Muscle of leg (tissue), 11 donors: ENCODE results near the gene TRIM44. TPM values are rescaled to one million over a fixed set of nuclear protein-coding genes. Genes with fewer than 3 reads are reported as not detected.

Source experiments
- DNase-seq: peaks from one replicate; pipeline ENCODE4 v3.0.0; 2013
- H3K27ac ChIP-seq: one replicate; pipeline ENCODE4 v1.5.1; 2013; ENCODE audit warnings: mild to moderate bottlenecking, low read length, control low read depth
- H3K27me3 ChIP-seq: one replicate; pipeline ENCODE4 v1.6.1; 2013; ENCODE audit warnings: low read length; ENCODE audit not compliant: control insufficient read depth, insufficient read depth
- H3K36me3 ChIP-seq: one replicate; pipeline ENCODE4 v1.6.1; 2013; ENCODE audit warnings: low read length; ENCODE audit not compliant: control insufficient read depth, insufficient read depth
- H3K4me1 ChIP-seq: one replicate; pipeline ENCODE4 v1.6.1; 2013; ENCODE audit warnings: low read length; ENCODE audit not compliant: control insufficient read depth, insufficient read depth
- H3K4me3 ChIP-seq: one replicate; pipeline ENCODE4 v1.5.1; 2013; ENCODE audit warnings: low read length, control low read depth
- H3K9me3 ChIP-seq: replicated peaks from 2 replicates; pipeline ENCODE4 v1.6.1; 2013; ENCODE audit warnings: low read depth, low read length; ENCODE audit not compliant: control insufficient read depth
- WGBS: methylation state at CpG from one replicate; pipeline ENCODE4 v1.1.5; 2013; ENCODE audit warnings: missing lambda C conversion rate; ENCODE audit not compliant: insufficient coverage; 5-methylcytosine and 5-hydroxymethylcytosine counted together
- polyA plus RNA-seq, 8 donors: library from polyadenylated mRNA; unstranded; fragments of 120-200 nt; gene quantifications; one replicate each; pipeline versions ENCODE4 v1.2.1 to v1.2.3, GENCODE V29; 2013; ENCODE audit warnings: inconsistent platforms in 1 of 8, low replicate concordance in 1 of 8; ENCODE audit not compliant: insufficient read length in 8 of 8, insufficient read depth in 1 of 8
- total RNA-seq: library from RNA; stranded (reverse); fragments of 120-200 nt; gene quantifications from one replicate; pipeline ENCODE4 v1.2.4, GENCODE V29; 2013

TRIM44 gene
- total and polyA plus RNA-seq, 9 donors = 20.0 to 50.2 (median 37.3) TPM

DNA sequence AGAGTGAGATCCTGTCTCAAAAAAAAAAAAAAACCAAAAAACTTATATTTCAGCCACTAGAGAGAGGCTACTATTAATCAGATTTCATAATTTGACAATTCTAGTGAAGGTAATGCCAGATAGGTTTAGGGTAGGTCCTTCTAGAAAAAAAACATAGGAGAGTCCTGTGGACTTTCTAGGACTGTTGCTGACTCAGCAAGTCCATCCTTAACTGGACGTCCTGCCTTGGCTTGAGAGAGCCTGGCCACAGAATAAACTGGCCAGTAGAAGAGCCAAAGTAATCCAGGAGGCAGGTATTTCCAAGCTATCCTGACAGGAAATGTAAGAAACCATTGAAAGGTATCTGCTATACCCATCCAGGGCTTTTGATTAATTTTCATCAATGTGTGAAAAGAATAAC lies 64.6 kb downstream of the TRIM44 start:
- Histone ChIP-seq H3K4me1 (no peaks in the 10 kb centered on the region), H3K4me3 (no peak overlapping the region), H3K27ac (no peak overlapping the region), H3K27me3 (no peaks in the 10 kb centered on the region), H3K9me3 (peaks cover 12% of the 10 kb centered on the region), H3K36me3 (peaks cover 20% of the 10 kb centered on the region)
- no peak for DNase-seq
- 71% methylated on average over 1 of the region's 1 CpG for WGBS

DNA sequence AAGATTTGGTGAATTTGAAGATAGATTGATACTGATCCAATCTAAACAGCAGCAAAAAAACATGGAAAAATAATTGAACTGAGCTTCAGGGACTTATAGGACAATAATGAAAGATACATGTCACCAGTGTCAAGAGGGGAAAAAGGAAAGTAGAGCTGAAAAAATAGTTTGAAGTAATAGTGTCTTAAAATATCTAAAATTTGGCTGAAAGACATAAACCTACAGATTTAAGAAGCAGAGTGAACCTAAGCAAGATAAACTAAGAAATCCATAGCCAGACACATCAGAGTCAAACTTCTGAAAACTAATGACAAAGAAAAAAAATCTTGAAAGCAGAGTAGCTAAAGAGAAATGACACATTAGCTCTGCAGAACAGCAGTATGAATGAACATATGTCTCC lies 67.7 kb downstream of the TRIM44 start:
- Histone ChIP-seq H3K27ac (no peak overlapping the region), H3K4me3 (no peak overlapping the region), H3K27me3 (no peaks in the 10 kb centered on the region), H3K4me1 (no peaks in the 10 kb centered on the region), H3K9me3 (peaks cover 12% of the 10 kb centered on the region), H3K36me3 (peaks cover 20% of the 10 kb centered on the region)
- DNase-seq = no peak

DNA sequence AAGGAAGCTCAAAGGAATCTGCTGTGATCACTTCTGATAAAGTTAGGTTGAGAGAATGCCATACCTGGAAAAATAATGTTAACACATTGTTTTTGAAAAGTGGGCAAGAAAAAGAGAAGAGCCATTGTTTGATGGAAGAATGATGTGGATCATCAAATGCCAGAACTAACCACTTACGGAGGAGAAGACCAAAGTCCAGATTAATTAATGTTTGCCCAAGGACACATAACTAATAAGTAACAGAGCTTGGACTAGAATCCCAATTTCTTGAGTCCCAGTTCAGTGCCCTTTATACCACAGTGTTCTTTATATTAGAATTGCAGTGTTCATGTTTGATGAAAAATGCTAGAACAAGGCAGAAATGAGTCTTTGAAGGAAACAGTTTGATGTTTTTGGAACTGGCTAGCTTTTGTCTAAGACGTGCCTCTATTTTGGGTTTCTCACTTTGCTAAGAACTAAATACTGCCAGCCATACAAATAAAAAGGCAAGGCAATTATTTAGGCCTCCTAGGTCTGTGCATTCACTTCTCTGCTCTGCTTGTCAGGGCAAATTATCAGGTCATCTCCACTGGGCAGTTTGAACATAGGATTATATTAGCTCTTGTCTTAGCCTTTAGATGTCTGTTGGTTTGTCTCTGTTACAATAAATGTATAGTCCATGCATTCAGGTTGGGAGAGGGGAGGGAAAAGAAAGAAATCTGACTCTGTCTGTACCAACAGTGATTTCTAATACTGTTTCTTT lies 72.3 kb downstream of the TRIM44 start:
- no CpG with 5 or more reads among the region's 2 CpGs for WGBS
- Histone ChIP-seq H3K4me1 (no peaks in the 10 kb centered on the region), H3K4me3 (no peak overlapping the region), H3K27me3 (no peaks in the 10 kb centered on the region), H3K27ac (no peak overlapping the region), H3K36me3 (peaks cover 18% of the 10 kb centered on the region), H3K9me3 (peaks cover 7% of the 10 kb centered on the region)
- no peak for DNase-seq

DNA sequence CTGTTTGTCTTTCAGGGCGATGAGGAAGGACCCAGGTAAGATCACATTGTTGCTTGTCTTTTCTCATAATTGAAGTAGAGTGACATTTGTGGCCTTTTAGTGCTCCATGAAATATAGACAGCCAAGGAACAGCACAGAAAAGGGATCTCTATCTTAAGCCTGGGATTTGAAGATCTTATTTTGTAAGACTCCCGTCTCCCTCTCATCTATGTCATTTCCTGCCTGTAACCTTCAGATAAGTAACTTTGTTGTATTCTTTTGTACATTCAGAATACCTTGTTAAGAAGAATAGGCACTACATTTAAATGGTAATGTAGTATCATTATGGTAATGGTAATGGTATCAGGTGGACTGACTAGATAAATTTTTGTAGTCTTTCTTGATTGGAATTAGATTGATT lies 72.8 kb downstream of the TRIM44 start:
- H3K4me3 ChIP-seq = no peak overlapping the region
- no peak for DNase-seq
- H3K4me1 ChIP-seq = no peaks in the 10 kb centered on the region
- H3K27me3 ChIP-seq = no peaks in the 10 kb centered on the region
- H3K27ac ChIP-seq = no peak overlapping the region
- WGBS = no CpG with 5 or more reads among the region's 2 CpGs
- peaks cover 3% of the 10 kb centered on the region for H3K9me3 ChIP-seq
- peaks cover 18% of the 10 kb centered on the region for H3K36me3 ChIP-seq

DNA sequence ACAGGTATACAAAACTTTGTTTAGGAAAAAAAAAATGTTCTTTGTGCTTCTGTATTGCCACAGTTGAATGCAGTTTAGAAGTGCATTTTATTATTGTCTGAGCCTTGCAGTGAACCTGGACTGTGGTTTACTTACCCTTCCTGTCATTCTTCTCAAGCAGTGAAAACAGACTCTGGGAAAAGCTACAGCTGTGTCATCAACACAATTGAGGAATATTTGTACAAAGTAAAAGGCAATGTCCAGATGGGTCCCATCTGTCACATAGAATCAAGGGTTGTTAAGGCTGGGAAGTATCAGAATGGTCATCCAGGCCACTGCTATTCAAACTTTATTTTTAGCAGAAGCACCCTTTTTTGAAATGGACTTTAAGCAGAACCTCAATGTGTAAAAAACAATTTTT lies 73.3 kb downstream of the TRIM44 start:
- Histone ChIP-seq H3K27me3 (no peaks in the 10 kb centered on the region), H3K27ac (no peak overlapping the region), H3K36me3 (peaks cover 18% of the 10 kb centered on the region), H3K9me3 (peaks cover 1% of the 10 kb centered on the region), H3K4me1 (no peaks in the 10 kb centered on the region), H3K4me3 (no peak overlapping the region)
- no peak for DNase-seq

DNA sequence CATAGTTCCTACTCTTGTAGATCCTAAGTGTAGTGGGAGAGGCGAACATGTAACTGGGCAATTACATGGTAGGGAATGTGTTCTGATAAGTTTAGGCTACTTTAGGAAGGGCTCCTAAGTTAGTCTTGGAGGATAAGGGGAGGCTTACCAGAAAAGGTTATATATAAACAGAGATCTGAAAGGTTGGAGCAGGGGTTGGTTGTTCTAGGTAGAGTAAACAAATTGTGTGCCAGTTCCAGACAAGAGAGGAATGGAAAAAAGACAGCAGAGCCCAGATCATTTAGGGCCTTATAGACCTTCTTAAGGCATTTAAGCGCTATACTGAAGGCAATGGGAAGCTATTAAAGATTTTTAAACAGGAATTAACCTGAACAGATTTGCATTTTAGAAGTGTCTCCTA lies 74.4 kb downstream of the TRIM44 start:
- Histone ChIP-seq H3K4me1 (no peaks in the 10 kb centered on the region), H3K36me3 (peaks cover 18% of the 10 kb centered on the region), H3K27ac (no peak overlapping the region), H3K27me3 (no peaks in the 10 kb centered on the region), H3K4me3 (no peak overlapping the region), H3K9me3 (no peaks in the 10 kb centered on the region)
- no peak for DNase-seq
- 100% methylated on average over 1 of the region's 2 CpGs for WGBS

DNA sequence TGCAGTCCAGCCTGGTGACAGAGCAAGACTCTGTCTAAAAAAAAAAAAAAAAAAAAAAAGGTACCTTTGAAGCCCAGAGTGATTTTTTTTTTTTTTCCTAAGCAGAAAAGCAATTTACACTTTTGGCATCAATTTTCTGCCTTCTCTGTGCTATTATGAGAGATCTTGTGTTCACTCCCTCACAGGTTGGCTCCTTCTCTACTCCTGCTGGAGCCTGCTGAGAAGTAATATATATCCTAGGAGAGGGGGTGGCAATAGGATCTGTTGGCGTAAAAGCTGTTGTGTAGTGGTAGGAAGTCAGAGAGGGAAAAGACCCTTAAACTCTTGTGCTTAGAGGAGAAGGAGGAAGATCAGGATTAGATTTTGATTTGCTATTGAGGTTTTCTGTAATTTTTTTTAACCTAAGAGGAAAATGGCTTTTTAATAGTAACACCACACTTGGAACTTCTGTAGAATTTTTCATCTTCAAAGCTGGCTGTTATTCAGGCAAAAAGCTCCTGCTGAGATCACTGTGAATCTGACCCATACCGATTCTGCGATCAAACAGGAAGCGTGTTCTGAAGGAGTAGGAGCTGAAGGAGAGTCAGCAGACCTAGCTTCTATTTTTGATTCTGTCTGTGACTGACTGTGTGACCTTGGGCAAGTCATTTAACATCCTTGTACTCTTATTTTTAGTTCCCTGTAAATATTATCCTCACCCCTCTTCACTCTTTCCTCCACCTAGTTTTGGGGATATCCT lies 77.7 kb downstream of the TRIM44 start:
- H3K4me3 ChIP-seq = no peak overlapping the region
- H3K27ac ChIP-seq = no peak overlapping the region
- peaks cover 18% of the 10 kb centered on the region for H3K36me3 ChIP-seq
- no peak for DNase-seq
- H3K27me3 ChIP-seq = no peaks in the 10 kb centered on the region
- H3K4me1 ChIP-seq = no peaks in the 10 kb centered on the region
- H3K9me3 ChIP-seq = no peaks in the 10 kb centered on the region
- 82% methylated on average over 2 of the region's 4 CpGs for WGBS

DNA sequence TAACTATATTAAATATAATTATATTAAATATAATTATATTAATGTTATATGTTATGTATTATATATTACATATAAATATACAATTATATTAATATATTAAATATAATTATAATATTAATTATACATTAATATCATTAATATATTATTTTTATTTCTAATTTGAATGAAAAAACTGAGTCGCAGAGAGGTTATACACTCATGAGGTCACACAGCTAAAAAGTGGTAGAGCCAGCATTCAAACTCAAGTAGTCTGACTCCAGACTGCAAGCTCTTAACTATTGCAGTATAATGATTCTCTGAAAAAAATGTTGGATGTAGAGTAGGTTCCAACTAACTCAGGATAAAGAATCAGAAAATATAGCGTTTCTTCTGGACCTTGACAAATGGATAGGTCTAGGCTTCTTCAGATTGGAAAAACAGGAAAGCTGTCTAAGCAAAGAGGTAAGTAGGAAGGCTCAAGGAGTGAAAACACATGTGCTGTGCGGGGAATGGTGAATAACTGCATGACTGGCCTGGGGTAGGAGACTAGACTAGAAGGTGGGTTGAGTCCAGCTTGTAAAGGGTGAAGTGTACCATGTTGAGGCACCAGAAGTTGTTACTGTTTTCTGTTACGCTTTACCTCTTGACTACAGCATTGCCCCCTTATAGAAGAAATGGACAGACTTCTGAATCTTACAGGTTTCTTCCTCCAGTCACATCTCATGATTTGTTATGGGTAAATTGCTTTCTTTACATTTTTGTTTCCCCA lies 80.3 kb downstream of the TRIM44 start:
- no peak overlapping the region for H3K4me3 ChIP-seq
- H3K9me3 ChIP-seq = no peaks in the 10 kb centered on the region
- no peaks in the 10 kb centered on the region for H3K27me3 ChIP-seq
- H3K27ac ChIP-seq = no peak overlapping the region
- H3K4me1 ChIP-seq = no peaks in the 10 kb centered on the region
- H3K36me3 ChIP-seq = peaks cover 10% of the 10 kb centered on the region
- whole genome bisulfite sequencing = 94% methylated on average over 2 of the region's 4 CpGs
- no peak for DNase-seq

DNA sequence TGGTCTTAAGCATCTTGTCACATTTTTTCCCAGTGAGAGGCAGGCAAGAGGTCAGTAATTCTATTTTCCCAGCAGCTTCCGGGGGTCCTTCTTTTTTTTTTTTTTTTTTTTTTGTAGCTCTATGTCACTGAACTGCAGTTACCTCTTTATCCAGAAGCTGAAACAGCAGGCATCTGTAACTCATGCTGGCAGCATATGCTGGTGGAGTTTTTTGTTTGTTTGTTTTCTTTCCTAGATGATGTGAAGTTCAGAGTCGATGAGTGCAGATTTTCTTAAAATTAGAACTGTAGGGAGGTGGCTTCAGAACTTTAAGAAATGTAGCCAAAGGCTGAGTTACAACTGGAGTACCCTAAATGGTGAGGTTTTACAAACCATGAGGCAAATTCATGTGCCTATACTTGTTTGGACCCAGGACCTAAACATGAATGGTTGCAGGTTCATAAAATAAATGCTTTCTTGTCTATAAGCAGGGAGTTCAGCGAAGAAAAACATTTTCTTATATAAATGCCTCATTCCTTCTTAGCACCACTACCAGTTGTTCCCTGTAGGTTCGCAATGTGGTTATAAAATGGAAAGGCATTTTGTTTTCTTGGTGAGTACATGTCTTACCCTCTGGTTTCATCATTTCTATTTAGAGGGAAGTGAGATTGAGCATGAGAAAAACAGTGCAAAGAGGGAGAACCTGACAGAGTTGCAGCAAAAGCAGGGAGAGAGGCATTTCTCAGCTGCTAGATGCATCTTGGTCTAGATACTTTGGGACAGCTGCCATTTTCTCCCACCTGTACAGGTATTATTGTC lies 84.0 kb downstream of the TRIM44 start:
- DNase-seq = no peak
- H3K27ac ChIP-seq = no peak overlapping the region
- no peaks in the 10 kb centered on the region for H3K27me3 ChIP-seq
- H3K4me1 ChIP-seq = no peaks in the 10 kb centered on the region
- peaks cover 6% of the 10 kb centered on the region for H3K36me3 ChIP-seq
- H3K9me3 ChIP-seq = no peaks in the 10 kb centered on the region
- 50% methylated on average over 1 of the region's 4 CpGs for WGBS
- H3K4me3 ChIP-seq = no peak overlapping the region

DNA sequence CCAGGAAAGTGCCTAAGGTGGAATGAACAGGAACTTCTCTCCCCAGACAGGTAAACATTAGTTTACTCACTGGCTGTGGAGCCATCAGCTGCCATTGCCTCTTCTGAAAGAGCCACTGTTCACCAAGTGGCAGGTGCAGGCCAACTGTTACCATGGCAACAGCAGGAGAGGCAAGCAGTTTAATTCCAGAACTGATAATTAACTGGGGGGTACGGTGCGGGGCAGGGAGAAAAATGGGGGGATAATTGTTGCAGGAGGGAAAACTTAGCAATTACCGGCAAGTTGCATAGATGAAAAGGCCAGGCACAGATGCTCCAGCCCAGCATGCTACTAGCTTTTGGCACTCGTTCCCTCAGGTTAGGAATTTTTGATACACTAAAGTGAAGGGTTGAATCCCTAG lies 85.1 kb downstream of the TRIM44 start:
- Histone ChIP-seq H3K9me3 (no peaks in the 10 kb centered on the region), H3K36me3 (peaks cover 6% of the 10 kb centered on the region), H3K4me1 (no peaks in the 10 kb centered on the region), H3K4me3 (no peak overlapping the region), H3K27ac (no peak overlapping the region), H3K27me3 (no peaks in the 10 kb centered on the region)
- 87% methylated on average over 4 of the region's 4 CpGs for WGBS
- no peak for DNase-seq
